ELF-1 (cell line): ENCODE results near the gene EFCAB11.

ENCODE experiments used
- DNase-seq: peaks from one replicate; pipeline ENCODE4 v3.0.0-alpha.2; 2016; ENCODE audit warnings: low read depth, low spot score

The EFCAB11 gene

GRCh38 chr14:89814126-89814525, 140.4 kb downstream of the EFCAB11 start:
- DNase-seq, result peak; percentile 32

GRCh38 chr14:89813617-89814031, 140.9 kb downstream of the EFCAB11 start:
- DNase-seq, result peak; percentile 69

GRCh38 chr14:89811954-89812575, 142.5 kb downstream of the EFCAB11 start:
- DNase-seq, result no peak

GRCh38 chr14:89810101-89810500, 144.4 kb downstream of the EFCAB11 start:
- DNase-seq, result no peak

DNA sequence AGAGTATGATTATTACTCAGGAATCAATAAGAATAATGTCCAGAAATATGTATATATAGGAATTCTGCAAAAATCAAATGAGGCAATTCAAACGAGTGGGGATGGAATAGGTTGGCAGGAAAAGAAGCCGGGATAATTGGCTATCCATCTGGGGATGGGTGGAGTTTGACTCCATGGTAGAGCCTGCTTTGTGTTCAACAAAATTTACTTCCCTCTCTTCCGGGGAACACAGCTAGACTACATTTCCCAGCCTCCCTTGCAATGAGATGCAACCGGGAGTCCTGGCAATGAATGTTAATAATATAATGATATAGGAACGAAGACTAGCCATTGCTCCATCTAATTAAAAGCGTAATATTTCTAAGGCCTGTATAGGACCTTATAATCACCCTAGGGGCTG, 146.6 kb downstream of the EFCAB11 start:
- no peak for DNase-seq

DNA sequence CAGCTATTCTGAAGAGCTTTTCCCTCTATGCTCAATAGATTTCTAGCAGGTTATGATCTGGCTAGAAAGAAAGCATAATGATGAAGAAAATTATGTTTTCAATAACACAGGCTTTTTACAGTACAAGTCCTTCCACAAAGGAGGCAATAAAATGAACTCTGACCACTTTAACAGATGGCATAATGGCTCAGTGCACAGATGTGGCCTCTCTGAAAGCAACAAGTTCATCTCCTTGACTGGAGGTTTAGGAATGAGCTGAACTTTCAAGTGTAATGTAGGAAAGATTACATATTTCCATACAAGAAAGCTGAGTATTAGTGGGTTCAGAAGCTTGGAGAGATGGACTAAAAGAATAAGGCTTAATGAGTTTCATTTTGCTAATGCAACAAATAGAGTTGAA, 147.4 kb downstream of the EFCAB11 start:
- no peak for DNase-seq

DNA sequence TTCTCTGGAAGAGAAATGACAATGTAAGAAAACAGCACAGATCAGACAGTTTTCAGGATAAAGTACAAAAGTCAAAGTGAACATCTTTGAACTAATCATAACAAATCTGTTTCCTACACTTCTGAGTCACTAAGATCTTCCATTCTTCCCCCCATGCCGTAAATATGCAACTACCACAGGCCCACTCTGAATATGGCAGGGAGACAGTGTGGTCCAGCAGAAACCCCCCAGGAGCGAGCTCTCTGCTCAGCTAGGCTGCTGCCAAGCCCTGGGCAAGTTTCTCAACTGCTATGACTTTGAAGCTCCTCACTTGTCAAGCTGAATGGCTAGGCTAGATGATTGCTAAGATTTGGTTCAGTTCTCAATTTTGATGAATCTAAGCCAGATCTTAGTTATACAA, 148.1 kb downstream of the EFCAB11 start:
- DNase-seq, result no peak

GRCh38 chr14:89805501-89805900, 149.0 kb downstream of the EFCAB11 start:
- no peak for DNase-seq

- no peak for DNase-seq
These were observed 151.0 kb downstream of the EFCAB11 start for GRCh38 chr14:89803542-89803941.

GRCh38 chr14:89801136-89801535, 153.4 kb downstream of the EFCAB11 start:
- DNase-seq, result no peak

- DNase-seq, result no peak
These were observed 156.2 kb downstream of the EFCAB11 start for GRCh38 chr14:89798212-89798773.

- DNase-seq, result no peak
These were observed 157.4 kb downstream of the EFCAB11 start for GRCh38 chr14:89797148-89797547.

GRCh38 chr14:89794096-89794495, 160.4 kb downstream of the EFCAB11 start:
- no peak for DNase-seq

- DNase-seq, result no peak
These were observed 161.2 kb downstream of the EFCAB11 start for GRCh38 chr14:89793367-89793716.

GRCh38 chr14:89792489-89793366, 161.8 kb downstream of the EFCAB11 start:
- no peak for DNase-seq

DNA sequence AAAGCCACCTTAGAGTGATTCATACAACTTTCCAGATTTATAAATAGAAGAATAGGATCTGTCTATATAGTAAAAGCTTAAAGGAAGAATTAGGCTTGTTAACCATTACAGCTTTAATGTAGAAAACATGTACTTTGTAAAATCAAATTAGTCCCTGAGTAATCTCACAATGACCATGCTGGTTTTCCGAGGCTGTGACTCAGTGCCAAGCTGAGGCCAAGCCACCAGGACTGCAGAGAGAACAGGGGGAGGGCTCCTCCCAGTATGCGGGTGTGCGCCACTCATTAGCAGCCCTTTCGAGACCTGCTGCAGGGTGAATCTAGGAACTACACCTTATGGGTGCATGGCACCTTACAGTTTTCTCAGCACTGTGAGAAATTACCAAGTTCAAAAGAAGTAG, 167.0 kb downstream of the EFCAB11 start:
- no peak for DNase-seq

DNA sequence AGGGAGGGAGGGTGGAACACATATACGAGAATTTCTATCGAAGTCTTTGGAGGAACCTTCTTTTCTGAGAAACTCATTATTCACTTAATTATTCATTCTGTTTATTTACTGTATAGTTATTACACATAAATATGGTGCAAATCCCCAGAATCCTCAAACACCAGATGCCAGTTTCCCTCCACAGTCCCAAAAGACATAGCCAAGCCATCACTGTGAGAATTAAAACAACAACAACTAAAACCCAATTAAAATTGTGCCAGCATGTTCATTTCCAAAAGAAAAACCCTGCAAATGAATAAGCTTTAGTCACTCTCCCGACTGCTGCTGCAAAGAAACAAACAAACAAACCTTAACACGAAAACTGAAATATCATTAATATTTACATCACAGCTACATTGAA, 173.5 kb downstream of the EFCAB11 start:
- no peak for DNase-seq

DNA sequence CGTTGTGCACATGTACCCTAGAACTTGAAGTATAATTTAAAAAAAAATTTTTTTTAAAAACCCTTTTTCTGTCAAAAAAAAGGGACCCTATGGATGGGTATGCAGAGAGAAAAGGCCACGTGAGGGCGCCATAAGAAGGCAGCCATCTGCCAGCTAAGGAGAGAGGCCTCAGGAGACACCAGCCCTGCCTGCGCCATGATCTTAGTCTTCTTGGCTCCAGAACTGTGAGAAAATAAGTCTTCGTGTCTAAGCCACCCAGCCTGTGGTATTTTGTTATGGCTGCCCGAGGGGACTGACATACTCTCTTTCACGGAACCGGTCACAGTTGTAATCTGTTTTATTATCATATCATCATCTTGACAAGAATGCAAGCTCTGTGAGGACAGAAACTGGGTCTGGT, 174.8 kb downstream of the EFCAB11 start:
- peak; percentile 34 for DNase-seq

- no peak for DNase-seq
These were observed 178.6 kb downstream of the EFCAB11 start for GRCh38 chr14:89775946-89776345.

- DNase-seq, result no peak
These were observed 179.4 kb downstream of the EFCAB11 start for GRCh38 chr14:89775151-89775550.

GRCh38 chr14:89773644-89774316, 180.8 kb downstream of the EFCAB11 start:
- peak; percentile 80 for DNase-seq

GRCh38 chr14:89773151-89773550, 181.4 kb downstream of the EFCAB11 start:
- DNase-seq, result no peak
